Suppressor macrophage treated with lipopolysaccharide for 1 hour (primary cell): ENCODE measurements around the gene INHBB.

ENCODE experiments used
- DNase-seq, 3 donors: peaks; one replicate each; pipeline ENCODE4 v3.0.0-alpha.2; 2020 to 2022

Gene INHBB

GRCh38 chr2:120343433-120344105 is 2.4 kb upstream of the INHBB start:
- DNase-seq: peak; percentile 64 to 89 (median 77)

GRCh38 chr2:120344214-120344975 is 1.5 kb upstream of the INHBB start:
- DNase-seq: peak in 1 of 3 donors; percentile 55

- peak in 1 of 3 donors; percentile 47 for DNase-seq
Measured at GRCh38 chr2:120344976-120345581, 857 bp upstream of the INHBB start.

- peak in 1 of 3 donors; percentile 28 for DNase-seq
Measured at GRCh38 chr2:120345608-120346007, 328 bp upstream of the INHBB start.

- peak; percentile 25 to 50 (median 44) for DNase-seq
Measured at GRCh38 chr2:120346667-120347358, 877 bp downstream of the INHBB start.

GRCh38 chr2:120347396-120348060 is 1.6 kb downstream of the INHBB start:
- no peak for DNase-seq

- no peak for DNase-seq
Measured at GRCh38 chr2:120348134-120348736, 2.3 kb downstream of the INHBB start.

- DNase-seq: no peak
Measured at GRCh38 chr2:120348737-120349439, 3.0 kb downstream of the INHBB start.

- DNase-seq: no peak
Measured at GRCh38 chr2:120349440-120349921, 3.5 kb downstream of the INHBB start.

- DNase-seq: no peak
Measured at GRCh38 chr2:120350080-120350479, 4.1 kb downstream of the INHBB start.

GRCh38 chr2:120350801-120351320 is 4.9 kb downstream of the INHBB start:
- DNase-seq: no peak

- no peak for DNase-seq
Measured at GRCh38 chr2:120352696-120353590, 7.0 kb downstream of the INHBB start.

- DNase-seq: no peak
Measured at GRCh38 chr2:120353591-120353898, 7.6 kb downstream of the INHBB start.

GRCh38 chr2:120353931-120354330 is 8.0 kb downstream of the INHBB start:
- no peak for DNase-seq

GRCh38 chr2:120354467-120354866 is 8.5 kb downstream of the INHBB start:
- DNase-seq: no peak

GRCh38 chr2:120354935-120355779 is 9.2 kb downstream of the INHBB start:
- DNase-seq: no peak

- no peak for DNase-seq
Measured at GRCh38 chr2:120355780-120356266, 9.9 kb downstream of the INHBB start.

- no peak for DNase-seq
Measured at GRCh38 chr2:120357768-120358167, 11.8 kb downstream of the INHBB start.
